Ishikawa (cell line): ENCODE data around the gene RNF215.

Experiments
- CREB1 ChIP-seq: IDR thresholded peaks from 2 replicates; pipeline ENCODE4 v1.6.1; 2012; ENCODE audit warnings: low read depth
- ZBTB7A ChIP-seq: IDR thresholded peaks from 2 replicates; pipeline ENCODE4 v1.6.1; 2012; ENCODE audit warnings: low read depth
- TF ChIP-seq, protein P1 (sequence below): IDR thresholded peaks from 2 replicates; pipeline ENCODE4 v1.6.1; 2012

DNA sequence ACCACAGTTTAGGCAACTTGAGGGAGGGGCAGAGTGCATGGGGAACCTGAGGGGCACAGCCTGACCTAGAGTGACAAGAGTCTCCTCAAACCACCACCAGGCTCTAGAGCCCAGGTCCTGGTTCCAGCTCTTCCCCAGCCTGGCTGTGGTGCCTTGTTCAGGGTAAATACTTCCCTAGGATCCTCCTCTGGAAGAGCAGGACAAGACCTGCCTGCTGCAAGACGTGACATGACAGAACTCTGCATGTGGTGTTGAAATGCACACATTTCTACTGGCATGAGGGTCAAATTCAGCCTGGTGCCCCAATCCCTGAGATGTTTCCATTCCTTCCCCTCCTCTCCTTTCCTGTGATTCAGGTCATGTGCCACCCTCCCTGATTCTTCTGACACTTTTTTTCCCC, 12.9 kb upstream of the RNF215 start:
- TF ChIP-seq CREB1 (no peak), ZBTB7A (no peak)
- TF ChIP-seq, protein P1, sequence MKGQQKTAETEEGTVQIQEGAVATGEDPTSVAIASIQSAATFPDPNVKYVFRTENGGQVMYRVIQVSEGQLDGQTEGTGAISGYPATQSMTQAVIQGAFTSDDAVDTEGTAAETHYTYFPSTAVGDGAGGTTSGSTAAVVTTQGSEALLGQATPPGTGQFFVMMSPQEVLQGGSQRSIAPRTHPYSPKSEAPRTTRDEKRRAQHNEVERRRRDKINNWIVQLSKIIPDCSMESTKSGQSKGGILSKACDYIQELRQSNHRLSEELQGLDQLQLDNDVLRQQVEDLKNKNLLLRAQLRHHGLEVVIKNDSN, result no peak
